ENCODE measurements around the gene OLFM3.

The OLFM3 gene

GRCh38 chr1:101884621-101885020 is 112.1 kb downstream of the OLFM3 start:
- no peak for TF ChIP-seq EGR1 (IDR thresholded peaks at IDR 0.05)

GRCh38 chr1:101875891-101876290 is 120.8 kb downstream of the OLFM3 start:
- TF ChIP-seq TAF1 (IDR thresholded peaks at IDR 0.05; ENCODE audit: low read depth) (no peak), TEAD4 (IDR thresholded peaks at IDR 0.05) (no peak), ZBTB7A (IDR thresholded peaks at IDR 0.05; ENCODE audit: low read depth) (no peak), NFIC (IDR thresholded peaks at IDR 0.05) (no peak), CREB1 (IDR thresholded peaks at IDR 0.05; ENCODE audit: low read depth) (no peak), TCF12 (IDR thresholded peaks at IDR 0.05; ENCODE audit: low read depth) (no peak), RAD21 (IDR thresholded peaks at IDR 0.05; ENCODE audit: low read depth) (no peak), REST (IDR thresholded peaks at IDR 0.05; ENCODE audit: low read depth) (no peak), CEBPB (IDR thresholded peaks at IDR 0.05) (no peak), YY1 (IDR thresholded peaks at IDR 0.05; ENCODE audit: low read depth) (no peak), USF1 (IDR thresholded peaks at IDR 0.05) (no peak), EP300 (IDR thresholded peaks at IDR 0.05; ENCODE audit: borderline replicate concordance) (no peak), MAX (IDR thresholded peaks at IDR 0.05) (no peak), EGR1 (IDR thresholded peaks at IDR 0.05) (no peak)

GRCh38 chr1:101873672-101874071 is 123.1 kb downstream of the OLFM3 start:
- TF ChIP-seq CEBPB (IDR thresholded peaks at IDR 0.05) (no peak), MAX (IDR thresholded peaks at IDR 0.05) (no peak), EGR1 (IDR thresholded peaks at IDR 0.05) (no peak), EP300 (IDR thresholded peaks at IDR 0.05; ENCODE audit: borderline replicate concordance) (no peak), USF1 (IDR thresholded peaks at IDR 0.05) (no peak), RAD21 (IDR thresholded peaks at IDR 0.05; ENCODE audit: low read depth) (no peak), CREB1 (IDR thresholded peaks at IDR 0.05; ENCODE audit: low read depth) (no peak), TCF12 (IDR thresholded peaks at IDR 0.05; ENCODE audit: low read depth) (no peak), TEAD4 (IDR thresholded peaks at IDR 0.05) (no peak), REST (IDR thresholded peaks at IDR 0.05; ENCODE audit: low read depth) (no peak), FOXM1 (IDR thresholded peaks at IDR 0.05; ENCODE audit: borderline replicate concordance, low read depth) (no peak), TAF1 (IDR thresholded peaks at IDR 0.05; ENCODE audit: low read depth) (no peak)

GRCh38 chr1:101859941-101860340 is 136.8 kb downstream of the OLFM3 start:
- TF ChIP-seq RAD21 (IDR thresholded peaks at IDR 0.05; ENCODE audit: low read depth) (no peak), YY1 (IDR thresholded peaks at IDR 0.05; ENCODE audit: low read depth) (no peak), TCF12 (IDR thresholded peaks at IDR 0.05; ENCODE audit: low read depth) (no peak), EP300 (IDR thresholded peaks at IDR 0.05; ENCODE audit: borderline replicate concordance) (no peak), NFIC (IDR thresholded peaks at IDR 0.05) (no peak), CEBPB (IDR thresholded peaks at IDR 0.05) (no peak), USF1 (IDR thresholded peaks at IDR 0.05) (no peak), CREB1 (IDR thresholded peaks at IDR 0.05; ENCODE audit: low read depth) (no peak), FOXM1 (IDR thresholded peaks at IDR 0.05; ENCODE audit: borderline replicate concordance, low read depth) (no peak), TEAD4 (IDR thresholded peaks at IDR 0.05) (no peak), EGR1 (IDR thresholded peaks at IDR 0.05) (no peak), MAX (IDR thresholded peaks at IDR 0.05) (no peak), ZBTB7A (IDR thresholded peaks at IDR 0.05; ENCODE audit: low read depth) (no peak), REST (IDR thresholded peaks at IDR 0.05; ENCODE audit: low read depth) (no peak), TAF1 (IDR thresholded peaks at IDR 0.05; ENCODE audit: low read depth) (no peak)

Data from Ishikawa (cell line).